WTC11 (cell line): ENCODE data around the gene JOSD2.

Experiments used
- ATF1 ChIP-seq: sonication (generic); formaldehyde crosslinking; IDR thresholded peaks from 2 replicates; pipeline ENCODE4 v1.8.1; 2023; ENCODE audit warnings: mild to moderate bottlenecking, moderate library complexity, missing genetic modification reagents
- ATF3 ChIP-seq: sonication (generic); formaldehyde crosslinking; conservative IDR thresholded peaks from 2 replicates; pipeline ENCODE4 v1.8.1; 2022; ENCODE audit warnings: mild to moderate bottlenecking, missing genetic modification reagents
- CTCF ChIP-seq: fragments of 200-600 bp; IDR thresholded peaks from 2 replicates; pipeline ENCODE4 v1.8.0; 2022; ENCODE audit warnings: antibody characterized with exemption
- FOXP4 ChIP-seq: sonication (generic); formaldehyde crosslinking; IDR thresholded peaks from 2 replicates; pipeline ENCODE4 v1.8.0; 2022; ENCODE audit warnings: mild to moderate bottlenecking, missing genetic modification reagents
- HMGXB4 ChIP-seq: sonication (generic); formaldehyde crosslinking; IDR thresholded peaks from 2 replicates; pipeline ENCODE4 v1.8.1; 2023; ENCODE audit warnings: mild to moderate bottlenecking, moderate library complexity, missing genetic modification reagents
- JUN ChIP-seq: sonication (generic); formaldehyde crosslinking; IDR thresholded peaks from 2 replicates; pipeline ENCODE4 v1.8.0; 2023; ENCODE audit warnings: mild to moderate bottlenecking, missing genetic modification reagents
- MXD4 ChIP-seq: fragments of 250-450 bp; sonication (Bioruptor Pico); IDR thresholded peaks from 2 replicates; pipeline ENCODE4 v1.8.0; 2021; ENCODE audit warnings: mild to moderate bottlenecking, moderate library complexity, borderline replicate concordance
- SP1 ChIP-seq: sonication (generic); formaldehyde crosslinking; conservative IDR thresholded peaks from 2 replicates; pipeline ENCODE4 v1.8.1; 2022; ENCODE audit warnings: missing genetic modification reagents
- TEAD1 ChIP-seq: sonication (generic); formaldehyde crosslinking; IDR thresholded peaks from 2 replicates; pipeline ENCODE4 v1.8.0; 2022; ENCODE audit warnings: mild to moderate bottlenecking, missing genetic modification reagents
- ZNF512 ChIP-seq: sonication (generic); formaldehyde crosslinking; IDR thresholded peaks from 2 replicates; pipeline ENCODE4 v1.8.1; 2022; ENCODE audit warnings: missing genetic modification reagents, borderline replicate concordance
- ZNF532 ChIP-seq: fragments of 250-450 bp; sonication (Bioruptor Pico); IDR thresholded peaks from 2 replicates; pipeline ENCODE4 v1.9.0; 2021; ENCODE audit warnings: mild to moderate bottlenecking, borderline replicate concordance

GRCh38 chr19:50493171-50493570 lies 17.8 kb downstream of the JOSD2 start:
- TF ChIP-seq ATF1 (CRISPR knock-in tag) = no peak
- no peak for TF ChIP-seq ZNF532 (CRISPR knock-in tag)
- TF ChIP-seq TEAD1 (CRISPR knock-in tag) = no peak
- no peak for TF ChIP-seq HMGXB4 (CRISPR knock-in tag)
- no peak for TF ChIP-seq FOXP4 (CRISPR knock-in tag)
- no peak for TF ChIP-seq CTCF
- no peak for TF ChIP-seq SP1 (CRISPR knock-in tag)
- TF ChIP-seq ATF3 = no peak
- TF ChIP-seq MXD4 (CRISPR knock-in tag) = no peak
- no peak for TF ChIP-seq JUN (CRISPR knock-in tag)
- TF ChIP-seq ZNF512 (CRISPR knock-in tag) = no peak
